Lower leg skin (tissue), 4 donors: ENCODE data around the gene CDH13. TPM values are rescaled to one million over a fixed set of nuclear protein-coding genes. Genes with fewer than 3 reads are reported as not detected.

Experiments
- DNase-seq, 2 donors: peaks; one replicate each; pipeline ENCODE4 v3.0.0-alpha.2; 2019; ENCODE audit warnings: low spot score in 2 of 2
- H3K4me3 ChIP-seq: fragments of 200-600 bp; sonication (generic); 2 replicates; pipeline ENCODE4 v1.5.1; 2017; ENCODE audit warnings: mild to moderate bottlenecking, low read depth; ENCODE audit not compliant: poor library complexity, severe bottlenecking
- CTCF ChIP-seq, 3 donors: fragments of 450-650 bp; IDR thresholded peaks; one replicate each; pipeline ENCODE4 v1.5.1; 2016; ENCODE audit warnings: antibody characterized with exemption in 3 of 3, mild to moderate bottlenecking in 3 of 3, moderate library complexity in 2 of 3
- POLR2A ChIP-seq, 2 donors: fragments of 450-650 bp; IDR thresholded peaks; one replicate each; pipeline ENCODE4 v1.6.1; 2016 to 2017; ENCODE audit warnings: antibody characterized with exemption in 2 of 2, mild to moderate bottlenecking in 1 of 2, moderate library complexity in 1 of 2
- WGBS, 2 donors: methylation state at CpG; one replicate each; pipeline ENCODE4 v1.1.5; 2018; 5-methylcytosine and 5-hydroxymethylcytosine counted together
- intact Hi-C: fragments of 100-400 bp; cut with DNase I; formaldehyde crosslinking; loops from one replicate; pipeline ENCODE4 v1.15.0; 2023; ENCODE audit warnings: low total_unique reads
- total RNA-seq, 4 donors: library from RNA; depleted of rRNA; stranded (reverse); fragments of >200 nt; gene quantifications; one replicate each; pipeline ENCODE4 v1.1.0, GENCODE V29; 2016

The CDH13 gene
- total RNA-seq, 4 donors from 2014 or later, result 102 to 246 (median 155) TPM

- intact Hi-C loops, result no loop called here
- peak in 1 of 2 donors; percentile 31 for DNase-seq
- WGBS, 2 donors, result 80 to 83% methylated on average over 5 of the region's 5 CpGs
- TF ChIP-seq CTCF (IDR thresholded peaks at IDR 0.05) (no peak), POLR2A (IDR thresholded peaks at IDR 0.05) (no peak)
- H3K4me3 ChIP-seq, result no peak overlapping the region
Observed at GRCh38 chr16:83669456-83669855, 1042.7 kb downstream of the CDH13 start.

- peak in 1 of 2 donors; percentile 58 for DNase-seq
- WGBS, 2 donors, result 52 to 59% methylated on average over 5 of the region's 5 CpGs
- no peak for TF ChIP-seq CTCF (IDR thresholded peaks at IDR 0.05)
- TF ChIP-seq POLR2A (IDR thresholded peaks at IDR 0.05), result no peak
- intact Hi-C loops, result no loop called here
- H3K4me3 ChIP-seq, result no peak overlapping the region
Observed at GRCh38 chr16:83674931-83675535, 1048.3 kb downstream of the CDH13 start.

- DNase-seq, result peak in 1 of 2 donors; percentile 58
- no peak overlapping the region for H3K4me3 ChIP-seq
- intact Hi-C loops, result no loop called here
- TF ChIP-seq POLR2A (IDR thresholded peaks at IDR 0.05), result no peak
- no peak for TF ChIP-seq CTCF (IDR thresholded peaks at IDR 0.05)
- 83 to 90% methylated on average over 6 of the region's 6 CpGs for WGBS, 2 donors
Observed at GRCh38 chr16:83676086-83676485, 1049.3 kb downstream of the CDH13 start.

GRCh38 chr16:83680980-83681379, 1054.2 kb downstream of the CDH13 start:
- 93 to 94% methylated on average over 2 to 4 of the region's 4 CpGs for WGBS, 2 donors
- DNase-seq, result no peak
- intact Hi-C loops, result no loop called here
- TF ChIP-seq CTCF (IDR thresholded peaks at IDR 0.05), result no peak
- TF ChIP-seq POLR2A (IDR thresholded peaks at IDR 0.05), result no peak
- no peak overlapping the region for H3K4me3 ChIP-seq

- no peak overlapping the region for H3K4me3 ChIP-seq
- WGBS, 2 donors, result 71 to 76% methylated on average over 9 of the region's 9 CpGs
- TF ChIP-seq POLR2A (IDR thresholded peaks at IDR 0.05) (no peak), CTCF (IDR thresholded peaks at IDR 0.05) (no peak)
- no peak for DNase-seq
- intact Hi-C loops, result no loop called here
Observed at GRCh38 chr16:83681381-83681956, 1054.7 kb downstream of the CDH13 start.
